Activated naive CD4-positive, alpha-beta T cell treated with anti-CD3 and anti-CD28 coated beads, Interleukin-2, amount 10 ng/mL, durations not matched to agents 7 days and 5 days (primary cell): ENCODE data around the gene SPDL1.
A peak's percentile ranks its signal among the peaks of the same experiment; 100 is the strongest.
"Not testable (repeated sequence)": the region's sequence is repeated elsewhere in the genome, so short reads cannot be mapped to it uniquely, and the experiment has no call there.

Experiments
- CTCF ChIA-PET: fragments of 350-600 bp; sonication (Branson Sonifier 250); formaldehyde crosslinking; loops from one replicate; lab custom pipeline; 2021; ENCODE audit warnings: antibody characterized with exemption; lab: Charles Lee
- DNase-seq: peaks from one replicate; pipeline ENCODE4 v3.0.0-alpha.2; 2020
- H3K27ac Mint-ChIP-seq: one replicate; pipeline ENCODE4 v1.8.0; 2021; ENCODE audit warnings: mild to moderate bottlenecking, moderate library complexity, mixed read lengths
- H3K27me3 Mint-ChIP-seq: one replicate; pipeline ENCODE4 v1.8.0; 2021; ENCODE audit warnings: mild to moderate bottlenecking, mixed read lengths
- H3K36me3 Mint-ChIP-seq: one replicate; pipeline ENCODE4 v1.8.0; 2021; ENCODE audit warnings: mixed read lengths
- H3K4me1 Mint-ChIP-seq: one replicate; pipeline ENCODE4 v1.8.0; 2021; ENCODE audit warnings: mixed read lengths
- H3K4me3 Mint-ChIP-seq: one replicate; pipeline ENCODE4 v1.8.0; 2021; ENCODE audit warnings: mild to moderate bottlenecking, moderate library complexity, mixed read lengths
- H3K9me3 Mint-ChIP-seq: one replicate; pipeline ENCODE4 v1.8.0; 2021; ENCODE audit warnings: mixed read lengths

SPDL1 gene

GRCh38 chr5:169584998-169585451 is 1.5 kb downstream of the SPDL1 start:
- no peak for DNase-seq
- peaks cover 25% of the 10 kb centered on the region for H3K36me3 Mint-ChIP-seq
- H3K4me1 Mint-ChIP-seq, result peaks cover 39% of the 10 kb centered on the region
- peaks cover 6% of the 10 kb centered on the region for H3K27me3 Mint-ChIP-seq
- H3K4me3 Mint-ChIP-seq, result peak overlapping the region; percentile 99
- H3K27ac Mint-ChIP-seq, result no peak overlapping the region
- CTCF ChIA-PET, result no interaction called here
- H3K9me3 Mint-ChIP-seq, result no peaks in the 10 kb centered on the region

GRCh38 chr5:169590602-169591001 is 7.0 kb downstream of the SPDL1 start:
- H3K4me1 Mint-ChIP-seq, result peaks cover 16% of the 10 kb centered on the region
- CTCF ChIA-PET, result interaction anchor here (1.8 kb wide), 1 partner anchor 130 kb away, joined by 3 read pairs; no protein-coding TSS in a partner anchor

GRCh38 chr5:169591636-169592035 is 8.1 kb downstream of the SPDL1 start:
- Mint-ChIP-seq H3K36me3 (peaks cover 60% of the 10 kb centered on the region), H3K4me1 (peaks cover 6% of the 10 kb centered on the region), H3K4me3 (no peak overlapping the region), H3K27ac (no peak overlapping the region), H3K9me3 (no peaks in the 10 kb centered on the region), H3K27me3 (no peaks in the 10 kb centered on the region)
- DNase-seq, result no peak
- CTCF ChIA-PET, result no interaction called here

More at GRCh38 chr5:169590602-169591001, 7.0 kb downstream of the SPDL1 start:
- H3K36me3 Mint-ChIP-seq, result peaks cover 62% of the 10 kb centered on the region
- H3K27ac Mint-ChIP-seq, result no peak overlapping the region
- H3K27me3 Mint-ChIP-seq, result no peaks in the 10 kb centered on the region
- DNase-seq, result no peak
- no peaks in the 10 kb centered on the region for H3K9me3 Mint-ChIP-seq
- no peak overlapping the region for H3K4me3 Mint-ChIP-seq

GRCh38 chr5:169592937-169593650 is 9.5 kb downstream of the SPDL1 start:
- Mint-ChIP-seq H3K4me3 (no peak overlapping the region), H3K9me3 (no peaks in the 10 kb centered on the region), H3K4me1 (no peaks in the 10 kb centered on the region), H3K27me3 (no peaks in the 10 kb centered on the region), H3K36me3 (peaks cover 66% of the 10 kb centered on the region), H3K27ac (no peak overlapping the region)
- no peak for DNase-seq
- CTCF ChIA-PET, result interaction anchor here (0.6 kb wide), 1 partner anchor 9 kb away, joined by 3 read pairs; no protein-coding TSS in a partner anchor

- Mint-ChIP-seq H3K9me3 (no peaks in the 10 kb centered on the region), H3K4me3 (no peak overlapping the region), H3K27me3 (no peaks in the 10 kb centered on the region), H3K4me1 (no peaks in the 10 kb centered on the region), H3K27ac (no peak overlapping the region), H3K36me3 (peaks cover 62% of the 10 kb centered on the region)
- DNase-seq, result no peak
- CTCF ChIA-PET, result no interaction called here
These were observed 11.7 kb downstream of the SPDL1 start for GRCh38 chr5:169595172-169595820.

GRCh38 chr5:169599451-169599850 is 15.9 kb downstream of the SPDL1 start:
- H3K36me3 Mint-ChIP-seq, result peaks cover 56% of the 10 kb centered on the region
- no peak for DNase-seq
- H3K9me3 Mint-ChIP-seq, result no peaks in the 10 kb centered on the region
- CTCF ChIA-PET, result interaction anchor here (1.0 kb wide), 1 partner anchor 18 kb away, joined by 3 read pairs; no protein-coding TSS in a partner anchor
- no peak overlapping the region for H3K27ac Mint-ChIP-seq
- no peaks in the 10 kb centered on the region for H3K4me1 Mint-ChIP-seq
- H3K4me3 Mint-ChIP-seq, result no peak overlapping the region
- H3K27me3 Mint-ChIP-seq, result no peaks in the 10 kb centered on the region

- no peaks in the 10 kb centered on the region for H3K4me1 Mint-ChIP-seq
- H3K27me3 Mint-ChIP-seq, result peaks cover 5% of the 10 kb centered on the region
- DNase-seq, result no peak
- no peak overlapping the region for H3K4me3 Mint-ChIP-seq
- no peak overlapping the region for H3K27ac Mint-ChIP-seq
- CTCF ChIA-PET, result no interaction called here
- H3K9me3 Mint-ChIP-seq, result no peaks in the 10 kb centered on the region
- H3K36me3 Mint-ChIP-seq, result peaks cover 47% of the 10 kb centered on the region
These were observed 19.0 kb downstream of the SPDL1 start for GRCh38 chr5:169602535-169602934.

GRCh38 chr5:169606279-169606678 is 22.7 kb downstream of the SPDL1 start:
- Mint-ChIP-seq H3K27me3 (peaks cover 22% of the 10 kb centered on the region), H3K9me3 (peaks cover 5% of the 10 kb centered on the region), H3K36me3 (peaks cover 25% of the 10 kb centered on the region), H3K4me3 (no peak overlapping the region), H3K27ac (no peak overlapping the region), H3K4me1 (peaks cover 2% of the 10 kb centered on the region)
- CTCF ChIA-PET, result no interaction called here
- DNase-seq, result no peak

- DNase-seq, result no peak
- H3K27me3 Mint-ChIP-seq, result peaks cover 31% of the 10 kb centered on the region
- peaks cover 2% of the 10 kb centered on the region for H3K4me1 Mint-ChIP-seq
- peaks cover 9% of the 10 kb centered on the region for H3K9me3 Mint-ChIP-seq
- H3K36me3 Mint-ChIP-seq, result peaks cover 16% of the 10 kb centered on the region
- no peak overlapping the region for H3K27ac Mint-ChIP-seq
- CTCF ChIA-PET, result no interaction called here
- no peak overlapping the region for H3K4me3 Mint-ChIP-seq
These were observed 24.3 kb downstream of the SPDL1 start for GRCh38 chr5:169607882-169608281.

GRCh38 chr5:169609716-169610115 is 26.1 kb downstream of the SPDL1 start:
- no peak overlapping the region for H3K27ac Mint-ChIP-seq
- H3K9me3 Mint-ChIP-seq, result peaks cover 9% of the 10 kb centered on the region
- CTCF ChIA-PET, result no interaction called here
- peaks cover 34% of the 10 kb centered on the region for H3K27me3 Mint-ChIP-seq
- DNase-seq, result no peak
- H3K4me3 Mint-ChIP-seq, result no peak overlapping the region
- peaks cover 2% of the 10 kb centered on the region for H3K4me1 Mint-ChIP-seq
- H3K36me3 Mint-ChIP-seq, result peaks cover 14% of the 10 kb centered on the region

- Mint-ChIP-seq H3K27me3 (peaks cover 37% of the 10 kb centered on the region), H3K4me3 (no peak overlapping the region), H3K4me1 (peaks cover 2% of the 10 kb centered on the region), H3K36me3 (peaks cover 11% of the 10 kb centered on the region), H3K9me3 (peaks cover 9% of the 10 kb centered on the region), H3K27ac (no peak overlapping the region)
- CTCF ChIA-PET, result no interaction called here
- DNase-seq, result no peak
These were observed 27.0 kb downstream of the SPDL1 start for GRCh38 chr5:169610606-169611005.

GRCh38 chr5:169615561-169615960 is 32.0 kb downstream of the SPDL1 start:
- Mint-ChIP-seq H3K27me3 (peaks cover 39% of the 10 kb centered on the region), H3K36me3 (peaks cover 4% of the 10 kb centered on the region), H3K4me1 (peaks cover 2% of the 10 kb centered on the region), H3K27ac (no peak overlapping the region), H3K4me3 (no peak overlapping the region), H3K9me3 (peaks cover 10% of the 10 kb centered on the region)
- CTCF ChIA-PET, result no interaction called here
- DNase-seq, result no peak

GRCh38 chr5:169624307-169624706 is 40.7 kb downstream of the SPDL1 start:
- CTCF ChIA-PET, result interaction anchor here (0.6 kb wide), 1 partner anchor 664 kb away, joined by 3 read pairs; no protein-coding TSS in a partner anchor
- H3K9me3 Mint-ChIP-seq, result not testable (repeated sequence)

GRCh38 chr5:169626779-169627178 is 43.2 kb downstream of the SPDL1 start:
- Mint-ChIP-seq H3K9me3 (no peaks in the 10 kb centered on the region), H3K36me3 (no peaks in the 10 kb centered on the region), H3K4me3 (no peak overlapping the region), H3K27me3 (peaks cover 29% of the 10 kb centered on the region), H3K4me1 (peaks cover 10% of the 10 kb centered on the region), H3K27ac (no peak overlapping the region)
- DNase-seq, result no peak
- CTCF ChIA-PET, result no interaction called here

More at GRCh38 chr5:169624307-169624706, 40.7 kb downstream of the SPDL1 start:
- DNase-seq, H3K4me3 Mint-ChIP-seq, H3K4me1 Mint-ChIP-seq, H3K27ac Mint-ChIP-seq, H3K36me3 Mint-ChIP-seq: not testable (repeated sequence)
- peaks cover 37% of the 10 kb centered on the region for H3K27me3 Mint-ChIP-seq

GRCh38 chr5:169627551-169627950 is 44.0 kb downstream of the SPDL1 start:
- H3K27me3 Mint-ChIP-seq, result peaks cover 29% of the 10 kb centered on the region
- no peaks in the 10 kb centered on the region for H3K36me3 Mint-ChIP-seq
- no peak for DNase-seq
- H3K4me3 Mint-ChIP-seq, result no peak overlapping the region
- H3K4me1 Mint-ChIP-seq, result peaks cover 10% of the 10 kb centered on the region
- no peaks in the 10 kb centered on the region for H3K9me3 Mint-ChIP-seq
- CTCF ChIA-PET, result no interaction called here
- H3K27ac Mint-ChIP-seq, result no peak overlapping the region
